HCT116 (cell line): ENCODE measurements around the gene ITSN1. TPM values are rescaled to one million over a fixed set of nuclear protein-coding genes. Genes with fewer than 3 reads are reported as not detected.

Experiments
- ATAC-seq: fragments of 200-7000 bp; cut with Tn5 transposase; 2 replicates; pipeline ENCODE4 v1.9.1; 2020; ENCODE audit warnings: mild to moderate bottlenecking, moderate library complexity
- BruUV-seq: library from RNA; stranded (reverse); fragments of 400-500 nt; replicated peaks from 2 replicates; lab custom pipeline; 2021; lab: Mats Ljungman, UMichigan
- CTCF ChIA-PET: fragments of 300-600 bp; sonication (Branson Sonifier 250); formaldehyde crosslinking; loops from one replicate; lab custom pipeline; 2021; ENCODE audit warnings: antibody characterized with exemption; lab: Charles Lee
- POLR2A ChIA-PET: fragments of 300-600, 350-600 bp; sonication (Branson Sonifier 250); formaldehyde crosslinking; loops from one replicate; lab custom pipeline; 2021; ENCODE audit warnings: antibody characterized with exemption; lab: Charles Lee
- RAD21 ChIA-PET, 2 experiments: fragments of 300-600 bp; sonication (Branson Sonifier 250); formaldehyde crosslinking; loops; one replicate each; lab custom pipeline; 2023; ENCODE audit warnings: low total read pairs in 2 of 2; ENCODE audit not compliant: uncharacterized antibody in 2 of 2, unreplicated experiment in 2 of 2, low non-redundant PET in 1 of 2; lab: Charles Lee
- DNase-seq: peaks from one replicate; pipeline ENCODE4 v3.0.0-alpha.2; 2010; ENCODE audit warnings: low read depth, low spot score
- H2AFZ ChIP-seq: fragments of 200-600 bp; shearing (Covaris generic), sonication (generic); 2 replicates; pipeline ENCODE4 v1.6.1; 2017; ENCODE audit warnings: low read depth, mixed run types, mixed read lengths, antibody characterized with exemption, low read length; ENCODE audit not compliant: poor library complexity, severe bottlenecking
- H3K27ac ChIP-seq: 2 replicates; pipeline ENCODE4 v1.5.1; 2012; ENCODE audit warnings: low read depth, low read length
- H3K27me3 ChIP-seq: fragments of 200-600 bp; sonication (generic); 2 replicates; pipeline ENCODE4 v1.6.1; 2016; ENCODE audit warnings: mixed run types, low read length, mixed read lengths; ENCODE audit not compliant: insufficient read depth
- H3K36me3 ChIP-seq, 2 experiments: fragments of 200-500 bp in 1 of 2; fragments of 200-600 bp in 1 of 2; sonication (Bioruptor generic) in 1 of 2; sonication (generic) in 1 of 2; 2 replicates each; pipeline versions ENCODE4 v1.5.1 to v1.6.1; 2014 to 2016; ENCODE audit warnings: low read length in 2 of 2, inconsistent platforms in 1 of 2, mixed read lengths in 1 of 2, mixed run types in 1 of 2; ENCODE audit not compliant: insufficient read depth in 2 of 2, control insufficient read depth in 1 of 2
- H3K4me1 ChIP-seq, 2 experiments: fragments of 200-600 bp in 1 of 2; sonication (generic) in 1 of 2; 2 replicates each; pipeline versions ENCODE4 v1.5.1 to v1.6.1; 2012 to 2017; ENCODE audit warnings: low read length in 2 of 2, inconsistent platforms in 1 of 2, mild to moderate bottlenecking in 1 of 2, mixed read lengths in 1 of 2, mixed run types in 1 of 2, moderate library complexity in 1 of 2; ENCODE audit not compliant: insufficient read depth in 2 of 2, control insufficient read depth in 1 of 2
- H3K4me2 ChIP-seq: fragments of 200-600 bp; sonication (generic); 2 replicates; pipeline ENCODE4 v1.6.1; 2017; ENCODE audit warnings: mixed run types, low read length, mixed read lengths
- H3K4me3 ChIP-seq, 2 experiments: fragments of 200-600 bp in 1 of 2; sonication (generic) in 1 of 2; replicated peaks in 1 of 2; 2 replicates each; pipeline ENCODE4 v1.5.1; 2011 to 2016; ENCODE audit warnings: low read length in 2 of 2, control low read depth in 1 of 2, low read depth in 1 of 2, mild to moderate bottlenecking in 1 of 2, mixed read lengths in 1 of 2, mixed run types in 1 of 2
- H3K79me2 ChIP-seq: fragments of 200-600 bp; sonication (generic); 2 replicates; pipeline ENCODE4 v1.6.1; 2017; ENCODE audit warnings: mild to moderate bottlenecking, mixed run types, low read length, moderate library complexity, mixed read lengths; ENCODE audit not compliant: insufficient read depth
- H3K9ac ChIP-seq: fragments of 200-600 bp; sonication (generic); 2 replicates; pipeline ENCODE4 v1.6.1; 2016; ENCODE audit warnings: low read length, mixed read lengths
- H3K9me2 ChIP-seq: fragments of 200-600 bp; sonication (generic), shearing (Covaris generic); 2 replicates; pipeline ENCODE4 v1.6.1; 2017; ENCODE audit warnings: mixed run types, mild to moderate bottlenecking, moderate library complexity; ENCODE audit not compliant: insufficient read depth
- H3K9me3 ChIP-seq, 2 experiments: fragments of 200-500 bp in 1 of 2; fragments of 200-600 bp in 1 of 2; sonication (Bioruptor generic) in 1 of 2; sonication (generic) in 1 of 2; 2 replicates each; pipeline ENCODE4 v1.6.1; 2014 to 2017; ENCODE audit warnings: low read length in 2 of 2, mixed read lengths in 2 of 2, inconsistent platforms in 1 of 2, low read depth in 1 of 2, mild to moderate bottlenecking in 1 of 2, mixed run types in 1 of 2, moderate library complexity in 1 of 2; ENCODE audit not compliant: control insufficient read depth in 1 of 2, insufficient read depth in 1 of 2
- H4K20me1 ChIP-seq: fragments of 200-600 bp; sonication (generic), shearing (Covaris generic); 2 replicates; pipeline ENCODE4 v1.6.1; 2017; ENCODE audit warnings: mixed run types, mild to moderate bottlenecking, moderate library complexity; ENCODE audit not compliant: insufficient read depth
- CBX3 ChIP-seq: IDR thresholded peaks from 2 replicates; pipeline ENCODE4 v1.6.1; 2012; ENCODE audit warnings: low read depth
- CEBPB ChIP-seq: IDR thresholded peaks from 2 replicates; pipeline ENCODE4 v1.6.1; 2012; ENCODE audit warnings: low read depth
- CTCF ChIP-seq, 3 experiments: fragments of 200-600 bp in 1 of 3; sonication (generic) in 1 of 3; IDR thresholded peaks in 2 of 3; conservative IDR thresholded peaks in 1 of 3; 2 replicates each; pipeline ENCODE4 v1.5.1; 2012 to 2017; ENCODE audit warnings: low read depth in 2 of 3, low read length in 2 of 3, antibody characterized with exemption in 1 of 3, borderline replicate concordance in 1 of 3, control low read depth in 1 of 3, mild to moderate bottlenecking in 1 of 3, mixed read lengths in 1 of 3, mixed run types in 1 of 3, moderate library complexity in 1 of 3; ENCODE audit not compliant: insufficient read depth in 1 of 3
- ELF1 ChIP-seq: IDR thresholded peaks from 2 replicates; pipeline ENCODE4 v1.6.1; 2012; ENCODE audit warnings: low read depth, borderline replicate concordance
- EZH2 ChIP-seq: fragments of 200-600 bp; sonication (generic); IDR thresholded peaks from 2 replicates; pipeline ENCODE4 v1.6.1; 2017; ENCODE audit warnings: antibody characterized with exemption, mixed run types
- EZH2phosphoT487 ChIP-seq: fragments of 200-600 bp; IDR thresholded peaks from 2 replicates; pipeline ENCODE4 v1.6.1; 2018; ENCODE audit warnings: antibody characterized with exemption, borderline replicate concordance
- FOSL1 ChIP-seq: IDR thresholded peaks from 2 replicates; pipeline ENCODE4 v1.6.1; 2012; ENCODE audit warnings: low read depth
- POLR2A ChIP-seq: IDR thresholded peaks from 2 replicates; pipeline ENCODE4 v1.7.0; 2011; ENCODE audit warnings: borderline replicate concordance; ENCODE audit not compliant: insufficient read depth, insufficient read length; ENCODE audit errors: extremely low read depth
- POLR2AphosphoS5 ChIP-seq: IDR thresholded peaks from 2 replicates; pipeline ENCODE4 v1.6.1; 2011; ENCODE audit warnings: mild to moderate bottlenecking, low read depth, low read length, moderate library complexity
- RAD21 ChIP-seq: IDR thresholded peaks from 2 replicates; pipeline ENCODE4 v1.6.1; 2012; ENCODE audit warnings: low read depth, mild to moderate bottlenecking
- REST ChIP-seq: IDR thresholded peaks from 2 replicates; pipeline ENCODE4 v1.6.1; 2012; ENCODE audit warnings: low read depth
- SIN3A ChIP-seq: IDR thresholded peaks from 2 replicates; pipeline ENCODE4 v1.6.1; 2012; ENCODE audit warnings: low read depth
- SP1 ChIP-seq: IDR thresholded peaks from 2 replicates; pipeline ENCODE4 v1.6.1; 2012; ENCODE audit warnings: low read depth
- TCF7L2 ChIP-seq: IDR thresholded peaks from 2 replicates; pipeline ENCODE4 v1.7.0; 2011; ENCODE audit warnings: borderline replicate concordance, inconsistent platforms; ENCODE audit not compliant: insufficient read depth, insufficient read length; ENCODE audit errors: extremely low read depth
- YY1 ChIP-seq: IDR thresholded peaks from 2 replicates; pipeline ENCODE4 v1.6.1; 2011; ENCODE audit warnings: low read length, low read depth, moderate library complexity, mild to moderate bottlenecking; ENCODE audit not compliant: insufficient replicate concordance; ENCODE audit errors: extremely low read depth
- ZFX ChIP-seq: fragments of 450-650 bp; IDR thresholded peaks from 2 replicates; pipeline ENCODE4 v1.6.1; 2017
- ZNF274 ChIP-seq: fragments of 200-500 bp; sonication (Bioruptor generic); IDR thresholded peaks from 2 replicates; pipeline ENCODE4 v1.6.1; 2014; ENCODE audit warnings: mild to moderate bottlenecking, low read depth, low read length, inconsistent platforms
- intact Hi-C: fragments of 100-400 bp; cut with micrococcal nuclease; formaldehyde crosslinking; loops from 2 replicates; pipeline ENCODE4 v1.10.0; 2022
- total RNA-seq: library from RNA; stranded (reverse); gene quantifications from one replicate; pipeline ENCODE4 v1.2.1, GENCODE V29; 2021; ENCODE audit not compliant: unreplicated experiment

ITSN1 gene
- total RNA-seq, 1 experiment from 2014 or later = 25.8 TPM

GRCh38 chr21:33840771-33841170 lies 198.5 kb downstream of the ITSN1 start:
- intact Hi-C loops = no loop called here
- BruUV-seq = no TSS peak
- RAD21 ChIA-PET = no interaction called here

GRCh38 chr21:33841561-33841960 lies 199.3 kb downstream of the ITSN1 start:
- H3K36me3 ChIP-seq = no peaks in the 10 kb centered on the region
- ChIA-PET CTCF (interaction anchor here (0.7 kb wide), 1 partner anchor 60 kb away, joined by 3 read pairs; no protein-coding TSS in a partner anchor), POLR2A (no interaction called here), RAD21 (no interaction called here)
- H3K4me2 ChIP-seq = no peak overlapping the region
- no peak overlapping the region for H3K4me3 ChIP-seq
- DNase-seq (no peak), ATAC-seq (no peak)
- H3K4me1 ChIP-seq = no peaks in the 10 kb centered on the region
- H3K79me2 ChIP-seq = no peaks in the 10 kb centered on the region
- H2AFZ ChIP-seq = no peak overlapping the region
- BruUV-seq = no TSS peak
- H3K27ac ChIP-seq = no peak overlapping the region
- intact Hi-C loops = no loop called here
- no peaks in the 10 kb centered on the region for H4K20me1 ChIP-seq
- H3K27me3 ChIP-seq = no peaks in the 10 kb centered on the region
- no peaks in the 10 kb centered on the region for H3K9me2 ChIP-seq
- H3K9ac ChIP-seq = no peak overlapping the region
- H3K9me3 ChIP-seq = no peaks in the 10 kb centered on the region
- TF ChIP-seq CTCF (IDR thresholded peaks at IDR 0.05 in 2 of 3, conservative IDR thresholded peaks at IDR 0.05 in 1 of 3; ENCODE audit: borderline replicate concordance in 1 of 3, insufficient read depth in 1 of 3, low read depth in 2 of 3, low read length in 2 of 3) = no peak
- TF ChIP-seq REST = no peak
- TF ChIP-seq FOSL1 = no peak
- TF ChIP-seq SP1 = no peak
- no peak for TF ChIP-seq ZFX
- no peak for TF ChIP-seq YY1
- no peak for TF ChIP-seq ELF1
- no peak for TF ChIP-seq RAD21
- TF ChIP-seq SIN3A = no peak
- TF ChIP-seq POLR2AphosphoS5 = no peak
- TF ChIP-seq CBX3 = no peak
- TF ChIP-seq CEBPB = no peak
- no peak for TF ChIP-seq TCF7L2
- TF ChIP-seq EZH2 = no peak
- no peak for TF ChIP-seq EZH2phosphoT487
- no peak for TF ChIP-seq ZNF274

More at GRCh38 chr21:33840771-33841170, 198.5 kb downstream of the ITSN1 start:
- Histone ChIP-seq H3K4me2 (no peak overlapping the region), H3K27ac (no peak overlapping the region), H4K20me1 (no peaks in the 10 kb centered on the region), H3K27me3 (no peaks in the 10 kb centered on the region), H3K9me3 (no peaks in the 10 kb centered on the region), H3K9ac (no peak overlapping the region), H3K36me3 (no peaks in the 10 kb centered on the region), H3K79me2 (no peaks in the 10 kb centered on the region), H3K4me3 (no peak overlapping the region), H3K4me1 (no peaks in the 10 kb centered on the region), H2AFZ (no peak overlapping the region), H3K9me2 (no peaks in the 10 kb centered on the region)
- POLR2A ChIA-PET = no interaction called here
- CTCF ChIA-PET = no interaction called here
- TF ChIP-seq EZH2phosphoT487 (no peak), POLR2A (no peak), RAD21 (no peak)
- DNase-seq = no peak
- ATAC-seq = no peak
